Left renal pelvis (tissue), 4 donors: ENCODE data around the gene USP49. TPM values are rescaled to one million over a fixed set of nuclear protein-coding genes. Genes with fewer than 3 reads are reported as not detected.

Source experiments
- polyA plus RNA-seq, 4 donors: library from polyadenylated mRNA; unstranded; fragments of 120-200 nt; gene quantifications; one replicate each; pipeline ENCODE4 v1.2.1, GENCODE V29; 2013; ENCODE audit not compliant: insufficient read length in 4 of 4

The USP49 gene
- polyA plus RNA-seq, 4 donors: 11.4 to 15.3 (median 11.9) TPM

Other genes starting within 250 kb of the USP49 start
- 10 to 100 TPM in 1 of 4 donors, 1 to 10 TPM in 3; 4.5 to 10.2 (median 9.1) TPM for gene TFEB, start 159.8 kb downstream of the USP49 start, polyA plus RNA-seq
- gene PGC, start 148.0 kb downstream of the USP49 start, polyA plus RNA-seq: under 1 TPM in 1 of 4 donors, not detected in 3; 0.26 TPM
- gene FRS3, start 115.5 kb downstream of the USP49 start, polyA plus RNA-seq: 1 to 10 TPM; 5.0 to 8.4 (median 6.3) TPM
- 10 to 100 TPM in 1 of 4 donors, 1 to 10 TPM in 3; 4.2 to 10.8 (median 5.1) TPM for gene PRICKLE4, start 114.6 kb downstream of the USP49 start, polyA plus RNA-seq
- 100 to 1,000 TPM; 163 to 259 (median 227) TPM for gene TOMM6, start 107.7 kb downstream of the USP49 start, polyA plus RNA-seq
- gene MED20, start 25.8 kb upstream of the USP49 start, polyA plus RNA-seq: 10 to 100 TPM; 22.6 to 42.0 (median 39.8) TPM
- gene BYSL, start 26.1 kb upstream of the USP49 start, polyA plus RNA-seq: 10 to 100 TPM; 18.8 to 29.2 (median 26.5) TPM
- 10 to 100 TPM; 24.3 to 31.4 (median 26.9) TPM for gene CCND3, start 46.4 kb upstream of the USP49 start, polyA plus RNA-seq
- gene TAF8, start 155.1 kb upstream of the USP49 start, polyA plus RNA-seq: 10 to 100 TPM; 17.7 to 26.3 (median 22.2) TPM
- 1 to 10 TPM; 1.2 to 7.0 (median 3.8) TPM for gene C6orf132, start 247.2 kb upstream of the USP49 start, polyA plus RNA-seq